Cerebellar cortex (tissue), 1 donor: ENCODE results near the gene ARCN1.
"Not testable (repeated sequence)": the region's sequence is repeated elsewhere in the genome, so short reads cannot be mapped to it uniquely, and the experiment has no call there.

Experiments used
- DNase-seq: peaks from one replicate; pipeline ENCODE4 v3.0.0-alpha.2; 2015; ENCODE audit warnings: low spot score

The ARCN1 gene

GRCh38 chr11:118606157-118606843, 34.1 kb downstream of the ARCN1 start:
- no peak for DNase-seq

- no peak for DNase-seq
These were observed 34.6 kb downstream of the ARCN1 start for GRCh38 chr11:118606844-118607228.

- DNase-seq: peak; percentile 70
These were observed 35.5 kb downstream of the ARCN1 start, which contains the start of gene PHLDB1 for GRCh38 chr11:118607401-118608359. TSS of gene PHLDB1 (plus strand) at chr11:118607615. CDS start at chr11:118613837, 6,222 bp downstream.

- DNase-seq: no peak
These were observed 36.4 kb downstream of the ARCN1 start for GRCh38 chr11:118608360-118609227.

- DNase-seq: no peak
These were observed 37.4 kb downstream of the ARCN1 start for GRCh38 chr11:118609380-118610224.

GRCh38 chr11:118610225-118610772, 38.1 kb downstream of the ARCN1 start:
- DNase-seq: no peak

GRCh38 chr11:118610773-118611432, 38.7 kb downstream of the ARCN1 start:
- DNase-seq: peak; percentile 78

GRCh38 chr11:118611433-118611795, 39.2 kb downstream of the ARCN1 start:
- not testable (repeated sequence) for DNase-seq

GRCh38 chr11:118612378-118612777, 40.2 kb downstream of the ARCN1 start:
- no peak for DNase-seq

GRCh38 chr11:118614511-118614910, 42.3 kb downstream of the ARCN1 start:
- DNase-seq: no peak

- DNase-seq: peak; percentile 61
These were observed 43.2 kb downstream of the ARCN1 start for GRCh38 chr11:118615282-118615975.

GRCh38 chr11:118615976-118616371, 43.8 kb downstream of the ARCN1 start:
- DNase-seq: no peak

GRCh38 chr11:118618115-118618990, 46.1 kb downstream of the ARCN1 start:
- no peak for DNase-seq

- no peak for DNase-seq
These were observed 46.8 kb downstream of the ARCN1 start for GRCh38 chr11:118618991-118619375.

- DNase-seq: peak; percentile 84
These were observed 47.4 kb downstream of the ARCN1 start for GRCh38 chr11:118619444-118620197.

- DNase-seq: no peak
These were observed 48.4 kb downstream of the ARCN1 start for GRCh38 chr11:118620529-118621070.

- DNase-seq: peak; percentile 93
These were observed 49.0 kb downstream of the ARCN1 start for GRCh38 chr11:118621071-118621783.
